CD14-positive monocyte (primary cell): ENCODE measurements around the gene UGT1A9. TPM values are rescaled to one million over a fixed set of nuclear protein-coding genes. Genes with fewer than 3 reads are reported as not detected.

Experiments
- DNase-seq, 3 donors: peaks; one replicate each; pipeline ENCODE4 v3.0.0-alpha.2; 2011 to 2022
- H2AFZ ChIP-seq: 2 replicates; pipeline ENCODE4 v1.6.0; 2012; ENCODE audit warnings: mild to moderate bottlenecking, low read depth, low read length, inconsistent platforms; ENCODE audit not compliant: insufficient read depth, poor library complexity, severe bottlenecking
- H3K27ac ChIP-seq, 2 donors: 1 replicate in 1 of 2; 2 replicates in 1 of 2; pipeline ENCODE4 v1.5.1; 2012 to 2013; ENCODE audit warnings: low read length in 2 of 2, control low read depth in 1 of 2, inconsistent platforms in 1 of 2, low read depth in 1 of 2, mild to moderate bottlenecking in 1 of 2
- H3K27me3 ChIP-seq, 2 donors: one replicate each; pipeline versions ENCODE4 v1.6.0 to v1.6.1; 2011 to 2013; ENCODE audit warnings: low read length in 2 of 2; ENCODE audit not compliant: control insufficient read depth in 2 of 2, insufficient read depth in 2 of 2
- H3K36me3 ChIP-seq, 2 donors: replicated peaks in 1 of 2; 1 replicate in 1 of 2; 2 replicates in 1 of 2; pipeline versions ENCODE4 v1.5.1 to v1.6.1; 2012 to 2013; ENCODE audit warnings: low read length in 2 of 2, control low read depth in 1 of 2, inconsistent platforms in 1 of 2, mild to moderate bottlenecking in 1 of 2; ENCODE audit not compliant: insufficient read depth in 2 of 2, control insufficient read depth in 1 of 2
- H3K4me1 ChIP-seq, 2 donors: 1 replicate in 1 of 2; 2 replicates in 1 of 2; pipeline versions ENCODE4 v1.5.1 to v1.6.1; 2012 to 2013; ENCODE audit warnings: low read length in 2 of 2, control low read depth in 1 of 2, inconsistent platforms in 1 of 2, mild to moderate bottlenecking in 1 of 2, moderate library complexity in 1 of 2; ENCODE audit not compliant: insufficient read depth in 2 of 2, control insufficient read depth in 1 of 2
- H3K4me2 ChIP-seq: replicated peaks from 2 replicates; pipeline ENCODE3; 2012; ENCODE audit warnings: low read length, moderate library complexity, mild to moderate bottlenecking; ENCODE audit not compliant: poor library complexity, severe bottlenecking; ENCODE audit errors: extremely low read depth
- H3K4me3 ChIP-seq, 3 experiments: fragments of 200-600 bp in 1 of 3; sonication (generic) in 1 of 3; replicated peaks in 1 of 3; 1 replicate in 2 of 3; 2 replicates in 1 of 3; pipeline ENCODE4 v1.5.1; 2011 to 2013; ENCODE audit warnings: low read length in 3 of 3, mild to moderate bottlenecking in 3 of 3, control low read depth in 2 of 3, low read depth in 2 of 3, inconsistent platforms in 1 of 3, moderate library complexity in 1 of 3
- H3K79me2 ChIP-seq: 2 replicates; pipeline ENCODE4 v1.6.0; 2012; ENCODE audit warnings: mild to moderate bottlenecking, control low read depth, inconsistent platforms, low read length, moderate library complexity; ENCODE audit not compliant: insufficient read depth
- H3K9ac ChIP-seq: 2 replicates; pipeline ENCODE4 v1.6.0; 2017; ENCODE audit warnings: low read length, mild to moderate bottlenecking; ENCODE audit not compliant: insufficient read depth, poor library complexity, severe bottlenecking
- H3K9me3 ChIP-seq, 2 donors: replicated peaks in 1 of 2; 1 replicate in 1 of 2; 2 replicates in 1 of 2; pipeline versions ENCODE4 v1.5.1 to v1.6.1; 2012 to 2013; ENCODE audit warnings: low read length in 2 of 2, control low read depth in 1 of 2; ENCODE audit not compliant: control insufficient read depth in 1 of 2, insufficient read depth in 1 of 2
- H4K20me1 ChIP-seq: 2 replicates; pipeline ENCODE4 v1.6.0; 2012; ENCODE audit warnings: mild to moderate bottlenecking, low read length, control low read depth, moderate library complexity; ENCODE audit not compliant: insufficient read depth
- H3K27ac Mint-ChIP-seq, 7 donors: one replicate each; pipeline ENCODE4 v1.8.0; 2020; ENCODE audit warnings: mild to moderate bottlenecking in 7 of 7, mixed read lengths in 7 of 7, moderate library complexity in 6 of 7, inconsistent platforms in 2 of 7
- H3K27me3 Mint-ChIP-seq, 3 donors: one replicate each; pipeline ENCODE4 v1.8.0; 2021 to 2022; ENCODE audit warnings: low read depth in 3 of 3, mild to moderate bottlenecking in 3 of 3, mixed read lengths in 3 of 3, moderate library complexity in 3 of 3, inconsistent platforms in 1 of 3
- H3K36me3 Mint-ChIP-seq, 2 donors: one replicate each; pipeline ENCODE4 v1.8.0; 2020; ENCODE audit warnings: mixed read lengths in 2 of 2, inconsistent platforms in 1 of 2, mild to moderate bottlenecking in 1 of 2
- H3K4me1 Mint-ChIP-seq: one replicate; pipeline ENCODE4 v1.8.0; 2020; ENCODE audit warnings: mild to moderate bottlenecking, mixed read lengths
- H3K4me3 Mint-ChIP-seq, 2 donors: one replicate each; pipeline ENCODE4 v1.8.0; 2020; ENCODE audit warnings: mild to moderate bottlenecking in 2 of 2, mixed read lengths in 2 of 2, moderate library complexity in 1 of 2
- H3K9me3 Mint-ChIP-seq, 7 donors: one replicate each; pipeline ENCODE4 v1.8.0; 2020 to 2022; ENCODE audit warnings: mixed read lengths in 7 of 7, mild to moderate bottlenecking in 6 of 7, moderate library complexity in 6 of 7, inconsistent platforms in 2 of 7
- WGBS: methylation state at CpG from one replicate; pipeline ENCODE4 v1.1.5; 2013; ENCODE audit warnings: missing lambda C conversion rate; ENCODE audit not compliant: insufficient coverage; 5-methylcytosine and 5-hydroxymethylcytosine counted together
- intact Hi-C, 2 donors: fragments of 100-400 bp; cut with micrococcal nuclease; formaldehyde crosslinking; loops; one replicate each; pipeline versions ENCODE4 v1.15.0 to v1.15.1; 2023
- polyA plus RNA-seq, 3 donors: library from polyadenylated mRNA; depleted of rRNA in 1 of 3; unstranded in 2 of 3; stranded (reverse) in 1 of 3; fragments of 300-500 nt in 2 of 3; fragments of >200 nt in 1 of 3; fragmentation: Illumina TruSeq in 2 of 3; gene quantifications; 1 replicate in 2 of 3; 2 replicates in 1 of 3; pipeline ENCODE4 v1.2.3, GENCODE V29; 2012 to 2021
- TF ChIP-seq, protein P1 (sequence below): fragments of 200-600 bp; IDR thresholded peaks from one replicate; pipeline ENCODE4 v1.8.0; 2022; ENCODE audit warnings: antibody characterized with exemption, mild to moderate bottlenecking

UGT1A9 gene
- polyA plus RNA-seq, 3 donors = not detected

DNA sequence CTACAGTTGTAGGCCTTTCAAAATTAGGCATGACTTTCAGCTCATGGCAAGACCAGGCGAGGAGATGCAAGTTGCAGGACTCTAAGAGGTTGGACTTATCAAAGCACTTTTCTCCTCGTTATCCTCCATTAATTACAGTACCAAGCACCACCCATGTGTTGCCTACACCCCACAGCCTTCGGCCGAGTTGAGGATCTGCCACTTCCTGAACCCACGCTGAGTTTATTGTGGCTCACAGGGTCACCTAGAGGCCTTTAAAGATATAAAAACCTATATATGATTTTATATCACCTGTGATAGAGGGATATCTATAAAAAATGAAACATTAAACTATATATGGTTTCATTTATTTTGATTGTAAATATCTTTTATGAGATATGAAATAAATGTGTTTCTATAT, 32.9 kb upstream of the UGT1A9 start:
- Mint-ChIP-seq H3K9me3 (peaks cover 2 to 9% (median 4%) of the 10 kb centered on the region in 7 donors), H3K36me3 (no peaks in the 10 kb centered on the region), H3K4me3 (no peak overlapping the region), H3K27ac (no peak overlapping the region), H3K4me1 (no peaks in the 10 kb centered on the region), H3K27me3 (peaks cover 1 to 3% (median 3%) of the 10 kb centered on the region in 3 donors)
- Histone ChIP-seq H3K4me3 (no peak overlapping the region), H3K9me3 (peaks cover 0 to 6% of the 10 kb centered on the region in 2 donors), H3K27me3 (no peaks in the 10 kb centered on the region), H3K79me2 (no peaks in the 10 kb centered on the region), H3K4me2 (no peak overlapping the region), H2AFZ (no peak overlapping the region), H4K20me1 (no peaks in the 10 kb centered on the region), H3K9ac (no peak overlapping the region), H3K27ac (no peak overlapping the region), H3K4me1 (no peaks in the 10 kb centered on the region), H3K36me3 (no peaks in the 10 kb centered on the region)
- intact Hi-C loops = no loop called here
- TF ChIP-seq, protein P1, sequence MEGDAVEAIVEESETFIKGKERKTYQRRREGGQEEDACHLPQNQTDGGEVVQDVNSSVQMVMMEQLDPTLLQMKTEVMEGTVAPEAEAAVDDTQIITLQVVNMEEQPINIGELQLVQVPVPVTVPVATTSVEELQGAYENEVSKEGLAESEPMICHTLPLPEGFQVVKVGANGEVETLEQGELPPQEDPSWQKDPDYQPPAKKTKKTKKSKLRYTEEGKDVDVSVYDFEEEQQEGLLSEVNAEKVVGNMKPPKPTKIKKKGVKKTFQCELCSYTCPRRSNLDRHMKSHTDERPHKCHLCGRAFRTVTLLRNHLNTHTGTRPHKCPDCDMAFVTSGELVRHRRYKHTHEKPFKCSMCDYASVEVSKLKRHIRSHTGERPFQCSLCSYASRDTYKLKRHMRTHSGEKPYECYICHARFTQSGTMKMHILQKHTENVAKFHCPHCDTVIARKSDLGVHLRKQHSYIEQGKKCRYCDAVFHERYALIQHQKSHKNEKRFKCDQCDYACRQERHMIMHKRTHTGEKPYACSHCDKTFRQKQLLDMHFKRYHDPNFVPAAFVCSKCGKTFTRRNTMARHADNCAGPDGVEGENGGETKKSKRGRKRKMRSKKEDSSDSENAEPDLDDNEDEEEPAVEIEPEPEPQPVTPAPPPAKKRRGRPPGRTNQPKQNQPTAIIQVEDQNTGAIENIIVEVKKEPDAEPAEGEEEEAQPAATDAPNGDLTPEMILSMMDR = no peak
- no peak for DNase-seq
- WGBS = 100% methylated on average over 1 of the region's 5 CpGs

DNA sequence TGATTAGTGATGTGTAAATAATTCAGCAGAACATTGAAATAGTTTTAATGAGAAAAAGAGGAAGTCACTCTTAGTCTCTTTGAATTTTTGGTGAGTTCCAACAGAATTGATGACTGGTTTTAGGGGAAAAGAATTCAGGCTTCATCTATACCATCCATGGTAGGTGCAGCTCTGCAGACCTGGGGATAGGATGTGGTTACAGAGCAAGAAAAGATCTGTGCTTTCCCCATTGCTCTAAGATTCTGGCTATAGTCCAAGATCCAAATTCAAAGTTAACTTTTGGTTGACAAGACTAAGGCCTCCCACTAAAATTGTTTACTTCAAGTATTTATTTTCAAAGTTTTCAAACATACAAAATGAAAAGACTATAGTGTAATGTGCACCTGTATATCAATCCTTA, 31.8 kb upstream of the UGT1A9 start:
- Histone ChIP-seq H3K9ac (no peak overlapping the region), H4K20me1 (no peaks in the 10 kb centered on the region), H3K36me3 (no peaks in the 10 kb centered on the region), H3K79me2 (no peaks in the 10 kb centered on the region), H3K9me3 (peaks cover 0 to 14% of the 10 kb centered on the region in 2 donors), H2AFZ (no peak overlapping the region), H3K4me3 (no peak overlapping the region), H3K27me3 (no peaks in the 10 kb centered on the region), H3K4me1 (no peaks in the 10 kb centered on the region), H3K27ac (no peak overlapping the region), H3K4me2 (no peak overlapping the region)
- Mint-ChIP-seq H3K4me1 (no peaks in the 10 kb centered on the region), H3K4me3 (no peak overlapping the region), H3K27me3 (peaks cover 0 to 5% (median 1%) of the 10 kb centered on the region in 3 donors), H3K27ac (no peak overlapping the region), H3K36me3 (no peaks in the 10 kb centered on the region), H3K9me3 (peaks cover 3 to 12% (median 9%) of the 10 kb centered on the region in 7 donors)
- TF ChIP-seq, protein P1 = no peak
- intact Hi-C loops = no loop called here
- DNase-seq = no peak
